SK-N-SH treated with all-trans-retinoic acid at 6 μM for 48 hours (cell line): ENCODE measurements around the gene NOL9.

Experiments used
- ATAC-seq: fragments of 200-7000 bp; cut with Tn5 transposase; 3 replicates; pipeline ENCODE4 v1.9.1; 2020; ENCODE audit warnings: mild to moderate bottlenecking, moderate library complexity
- BACH2 ChIP-seq: fragments of 250-450 bp; sonication (Bioruptor Pico); IDR thresholded peaks from 2 replicates; pipeline ENCODE4 v1.9.0; 2021; ENCODE audit warnings: mild to moderate bottlenecking, borderline replicate concordance
- ESRRG ChIP-seq: fragments of 250-450 bp; sonication (Bioruptor Pico); IDR thresholded peaks from 2 replicates; pipeline ENCODE4 v1.6.1; 2021; ENCODE audit warnings: mild to moderate bottlenecking
- GLIS3 ChIP-seq: fragments of 250-450 bp; sonication (Bioruptor Pico); IDR thresholded peaks from 2 replicates; pipeline ENCODE4 v1.5.0; 2020; ENCODE audit warnings: mild to moderate bottlenecking, moderate library complexity
- ISL1 ChIP-seq: fragments of 250-450 bp; sonication (Bioruptor Pico); IDR thresholded peaks from 2 replicates; pipeline ENCODE4 v2.1.2; 2022; ENCODE audit warnings: mild to moderate bottlenecking, moderate library complexity
- OSR1 ChIP-seq: fragments of 250-450 bp; sonication (Bioruptor Pico); IDR thresholded peaks from 2 replicates; pipeline ENCODE4 v1.8.0; 2022; ENCODE audit warnings: moderate library complexity, mild to moderate bottlenecking, inconsistent platforms
- PPARA ChIP-seq: fragments of 250-450 bp; sonication (Bioruptor Pico); IDR thresholded peaks from 2 replicates; pipeline ENCODE4 v1.5.0; 2020; ENCODE audit warnings: mild to moderate bottlenecking, borderline replicate concordance
- RARB ChIP-seq: fragments of 250-450 bp; sonication (Bioruptor Pico); IDR thresholded peaks from 2 replicates; pipeline ENCODE4 v1.8.0; 2021; ENCODE audit warnings: mild to moderate bottlenecking, moderate library complexity
- SNAI2 ChIP-seq: fragments of 250-450 bp; sonication (Bioruptor Pico); IDR thresholded peaks from 2 replicates; pipeline ENCODE4 v1.5.0; 2020; ENCODE audit warnings: mild to moderate bottlenecking, moderate library complexity
- TCF4 ChIP-seq: fragments of 250-450 bp; sonication (Bioruptor Pico); IDR thresholded peaks from 2 replicates; pipeline ENCODE4 v1.8.0; 2021; ENCODE audit warnings: mild to moderate bottlenecking, moderate library complexity, borderline replicate concordance
- TOX ChIP-seq: fragments of 250-450 bp; sonication (Bioruptor Pico); IDR thresholded peaks from 2 replicates; pipeline ENCODE4 v1.8.0; 2021; ENCODE audit warnings: mild to moderate bottlenecking, moderate library complexity, borderline replicate concordance
- ZC3H10 ChIP-seq: fragments of 250-450 bp; sonication (Bioruptor Pico); IDR thresholded peaks from 2 replicates; pipeline ENCODE4 v1.5.1; 2021; ENCODE audit warnings: mild to moderate bottlenecking, moderate library complexity
- ZFP3 ChIP-seq: fragments of 250-450 bp; sonication (Bioruptor Pico); IDR thresholded peaks from 2 replicates; pipeline ENCODE4 v1.5.0; 2020; ENCODE audit warnings: mild to moderate bottlenecking, moderate library complexity
- ZNF565 ChIP-seq: fragments of 450-650 bp; formaldehyde crosslinking; conservative IDR thresholded peaks from 2 replicates; pipeline ENCODE4 v1.5.0; 2020; ENCODE audit warnings: low read depth, mild to moderate bottlenecking, moderate library complexity
- ZNF8 ChIP-seq: fragments of 450-650 bp; formaldehyde crosslinking; IDR thresholded peaks from 2 replicates; pipeline ENCODE4 v1.5.0; 2020; ENCODE audit warnings: mild to moderate bottlenecking, moderate library complexity
- TF ChIP-seq, protein P1 (sequence below): fragments of 250-450 bp; sonication (Bioruptor Pico); IDR thresholded peaks from 2 replicates; pipeline ENCODE4 v1.5.1; 2020; ENCODE audit warnings: low read depth, mild to moderate bottlenecking, moderate library complexity
- TF ChIP-seq, protein P2 (sequence below): fragments of 250-450 bp; sonication (Bioruptor Pico); IDR thresholded peaks from 2 replicates; pipeline ENCODE4 v1.8.0; 2021; ENCODE audit warnings: low read depth, mild to moderate bottlenecking, moderate library complexity, borderline replicate concordance
- TF ChIP-seq, protein P3 (sequence below): fragments of 250-450 bp; sonication (Bioruptor Pico); IDR thresholded peaks from 2 replicates; pipeline ENCODE4 v1.8.0; 2020; ENCODE audit warnings: mild to moderate bottlenecking, moderate library complexity, borderline replicate concordance
- TF ChIP-seq, protein P4 (sequence below): fragments of 250-450 bp; sonication (Bioruptor Pico); IDR thresholded peaks from 2 replicates; pipeline ENCODE4 v1.5.0; 2020; ENCODE audit warnings: mild to moderate bottlenecking, moderate library complexity
- TF ChIP-seq, protein P5 (sequence below): fragments of 250-450 bp; sonication (Bioruptor Pico); IDR thresholded peaks from 2 replicates; pipeline ENCODE4 v1.5.1; 2021; ENCODE audit warnings: mild to moderate bottlenecking, moderate library complexity

NOL9 gene

DNA sequence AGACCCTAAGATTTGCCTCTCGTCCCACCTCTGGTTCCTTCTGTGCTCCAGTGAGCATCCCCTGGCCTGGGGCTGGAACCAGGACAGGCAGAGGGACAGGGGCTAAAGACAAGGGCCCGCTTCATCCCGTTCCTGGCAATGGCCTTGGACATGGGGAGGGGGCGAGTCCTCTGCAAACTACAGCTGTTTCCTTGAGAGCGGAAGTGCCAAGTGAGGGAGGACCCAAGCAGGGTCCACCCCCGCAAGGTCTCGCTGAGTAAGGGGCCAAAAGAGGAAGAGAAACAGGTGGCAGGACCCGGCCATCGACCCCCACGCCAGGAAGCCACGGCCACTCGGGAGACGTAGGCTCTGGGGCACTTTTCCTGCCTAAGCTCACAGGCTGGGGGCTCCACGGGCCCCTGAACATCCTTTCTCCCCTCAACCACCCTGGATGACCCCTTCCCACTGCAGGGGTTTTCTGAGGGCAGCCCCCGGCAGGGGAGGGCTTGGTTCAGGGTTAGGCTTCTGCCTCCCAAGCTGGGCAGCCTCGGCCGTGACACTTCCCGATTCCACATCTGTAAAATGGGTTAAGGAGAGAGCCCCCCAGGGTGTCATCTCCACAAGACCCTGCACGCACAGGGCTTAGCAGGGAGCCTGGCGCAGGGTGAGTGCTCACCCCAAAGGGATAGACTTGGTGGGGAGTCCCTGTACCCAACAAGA lies 44.9 kb downstream of the NOL9 start:
- TF ChIP-seq ZNF565 (CRISPR knock-in tag) (no peak), ESRRG (CRISPR knock-in tag) (no peak), ZC3H10 (CRISPR knock-in tag) (no peak), PPARA (no peak), ISL1 (CRISPR knock-in tag) (no peak), RARB (CRISPR knock-in tag) (no peak), SNAI2 (CRISPR knock-in tag) (no peak)
- TF ChIP-seq, protein P1, sequence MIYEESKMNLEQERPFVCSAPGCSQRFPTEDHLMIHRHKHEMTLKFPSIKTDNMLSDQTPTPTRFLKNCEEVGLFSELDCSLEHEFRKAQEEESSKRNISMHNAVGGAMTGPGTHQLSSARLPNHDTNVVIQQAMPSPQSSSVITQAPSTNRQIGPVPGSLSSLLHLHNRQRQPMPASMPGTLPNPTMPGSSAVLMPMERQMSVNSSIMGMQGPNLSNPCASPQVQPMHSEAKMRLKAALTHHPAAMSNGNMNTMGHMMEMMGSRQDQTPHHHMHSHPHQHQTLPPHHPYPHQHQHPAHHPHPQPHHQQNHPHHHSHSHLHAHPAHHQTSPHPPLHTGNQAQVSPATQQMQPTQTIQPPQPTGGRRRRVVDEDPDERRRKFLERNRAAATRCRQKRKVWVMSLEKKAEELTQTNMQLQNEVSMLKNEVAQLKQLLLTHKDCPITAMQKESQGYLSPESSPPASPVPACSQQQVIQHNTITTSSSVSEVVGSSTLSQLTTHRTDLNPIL (CRISPR knock-in tag): no peak
- no peak for ATAC-seq

DNA sequence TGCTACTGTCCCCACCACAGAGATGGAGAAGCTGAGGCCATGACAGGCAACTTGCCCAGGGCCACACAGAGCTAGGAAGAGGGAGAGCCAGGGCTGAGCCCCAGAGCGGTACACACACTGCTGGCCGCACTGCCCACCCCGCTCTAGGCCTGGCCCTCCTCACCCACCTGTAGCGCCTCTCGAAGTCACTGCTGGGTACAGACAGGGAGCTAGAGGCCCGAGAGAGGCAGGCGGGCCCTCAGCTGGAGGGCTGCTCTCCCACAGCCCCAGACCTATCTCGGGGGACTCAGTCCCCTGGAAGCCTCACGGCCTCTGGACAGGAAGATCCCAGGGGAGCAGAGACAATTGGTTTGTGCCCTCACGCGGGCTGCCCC lies 45.5 kb downstream of the NOL9 start:
- no peak; the same call in 2 of the 3 replicates for ATAC-seq
- TF ChIP-seq PPARA (no peak), ISL1 (CRISPR knock-in tag) (no peak)
- TF ChIP-seq, protein P2, sequence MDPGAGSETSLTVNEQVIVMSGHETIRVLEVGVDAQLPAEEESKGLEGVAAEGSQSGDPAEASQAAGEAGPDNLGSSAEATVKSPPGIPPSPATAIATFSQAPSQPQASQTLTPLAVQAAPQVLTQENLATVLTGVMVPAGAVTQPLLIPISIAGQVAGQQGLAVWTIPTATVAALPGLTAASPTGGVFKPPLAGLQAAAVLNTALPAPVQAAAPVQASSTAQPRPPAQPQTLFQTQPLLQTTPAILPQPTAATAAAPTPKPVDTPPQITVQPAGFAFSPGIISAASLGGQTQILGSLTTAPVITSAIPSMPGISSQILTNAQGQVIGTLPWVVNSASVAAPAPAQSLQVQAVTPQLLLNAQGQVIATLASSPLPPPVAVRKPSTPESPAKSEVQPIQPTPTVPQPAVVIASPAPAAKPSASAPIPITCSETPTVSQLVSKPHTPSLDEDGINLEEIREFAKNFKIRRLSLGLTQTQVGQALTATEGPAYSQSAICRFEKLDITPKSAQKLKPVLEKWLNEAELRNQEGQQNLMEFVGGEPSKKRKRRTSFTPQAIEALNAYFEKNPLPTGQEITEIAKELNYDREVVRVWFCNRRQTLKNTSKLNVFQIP (CRISPR knock-in tag): no peak

DNA sequence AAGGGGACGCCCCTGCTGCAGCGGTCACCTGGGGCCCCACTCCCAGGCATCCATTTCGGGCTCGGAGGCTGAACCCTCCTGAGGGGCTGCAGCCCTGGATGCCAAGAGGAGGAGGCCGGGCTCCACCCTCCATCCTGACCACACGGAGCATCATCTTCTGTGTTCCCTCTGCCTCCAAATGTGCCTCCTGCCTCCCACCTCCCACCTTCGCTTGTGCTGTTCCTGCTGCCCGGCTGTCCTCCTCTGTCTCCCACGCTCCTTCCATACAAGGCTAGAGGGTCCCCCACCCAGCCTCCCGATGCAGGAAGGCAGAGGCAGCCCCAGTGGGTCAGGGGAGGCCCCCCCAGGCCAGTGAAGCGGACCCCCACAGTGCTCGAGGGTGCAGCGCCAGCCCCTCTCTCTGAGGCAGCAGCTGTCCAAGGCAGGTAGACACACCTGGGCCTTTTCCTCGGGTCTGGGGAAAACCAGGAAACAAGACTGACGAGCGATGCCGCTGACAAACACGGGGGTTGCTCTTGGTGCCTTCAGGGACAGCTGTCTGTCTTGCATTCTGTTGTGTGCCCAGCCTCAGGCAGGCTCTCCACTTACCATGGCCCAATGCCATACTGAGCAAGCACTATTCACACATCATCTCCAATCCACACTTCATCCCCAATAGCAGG lies 46.0 kb downstream of the NOL9 start:
- TF ChIP-seq ZNF8: no peak
- TF ChIP-seq GLIS3 (CRISPR knock-in tag): no peak
- TF ChIP-seq ZC3H10 (CRISPR knock-in tag): no peak
- TF ChIP-seq ISL1 (CRISPR knock-in tag): no peak
- no peak for TF ChIP-seq PPARA
- no peak for TF ChIP-seq RARB (CRISPR knock-in tag)
- TF ChIP-seq, protein P1 (CRISPR knock-in tag): no peak
- ATAC-seq: no peak; the same call in 2 of the 3 replicates

DNA sequence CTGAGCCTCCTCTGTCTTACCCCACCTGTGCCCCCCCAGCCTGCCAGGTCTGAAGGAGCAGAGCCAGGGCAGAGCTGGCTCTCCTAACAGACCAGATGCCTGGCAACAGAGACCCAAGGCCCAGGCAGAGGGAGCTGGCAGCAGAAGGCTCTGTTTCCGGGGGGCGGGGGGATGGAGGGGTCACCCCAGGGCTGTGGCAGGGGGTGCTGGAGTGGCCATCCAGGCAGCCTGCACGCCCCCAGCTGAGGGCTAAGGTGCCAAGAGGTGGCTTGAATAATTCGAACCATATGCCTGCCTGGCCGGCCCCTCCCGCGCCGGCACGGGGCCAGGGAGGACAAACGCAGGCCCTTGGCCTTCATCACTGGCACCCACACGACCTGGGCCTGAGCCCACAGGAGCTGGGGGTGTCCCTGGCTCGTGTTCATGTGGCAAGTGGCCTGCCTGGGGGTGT lies 46.8 kb downstream of the NOL9 start:
- no peak for TF ChIP-seq ISL1 (CRISPR knock-in tag)
- TF ChIP-seq OSR1 (CRISPR knock-in tag): no peak
- no peak for TF ChIP-seq PPARA
- TF ChIP-seq BACH2 (CRISPR knock-in tag): no peak
- 0 out of 2 replicates have a peak, but pooled peaks have one; percentile 68 for TF ChIP-seq TCF4 (CRISPR knock-in tag)
- TF ChIP-seq, protein P3, sequence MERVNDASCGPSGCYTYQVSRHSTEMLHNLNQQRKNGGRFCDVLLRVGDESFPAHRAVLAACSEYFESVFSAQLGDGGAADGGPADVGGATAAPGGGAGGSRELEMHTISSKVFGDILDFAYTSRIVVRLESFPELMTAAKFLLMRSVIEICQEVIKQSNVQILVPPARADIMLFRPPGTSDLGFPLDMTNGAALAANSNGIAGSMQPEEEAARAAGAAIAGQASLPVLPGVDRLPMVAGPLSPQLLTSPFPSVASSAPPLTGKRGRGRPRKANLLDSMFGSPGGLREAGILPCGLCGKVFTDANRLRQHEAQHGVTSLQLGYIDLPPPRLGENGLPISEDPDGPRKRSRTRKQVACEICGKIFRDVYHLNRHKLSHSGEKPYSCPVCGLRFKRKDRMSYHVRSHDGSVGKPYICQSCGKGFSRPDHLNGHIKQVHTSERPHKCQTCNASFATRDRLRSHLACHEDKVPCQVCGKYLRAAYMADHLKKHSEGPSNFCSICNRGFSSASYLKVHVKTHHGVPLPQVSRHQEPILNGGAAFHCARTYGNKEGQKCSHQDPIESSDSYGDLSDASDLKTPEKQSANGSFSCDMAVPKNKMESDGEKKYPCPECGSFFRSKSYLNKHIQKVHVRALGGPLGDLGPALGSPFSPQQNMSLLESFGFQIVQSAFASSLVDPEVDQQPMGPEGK (CRISPR knock-in tag): no peak
- ATAC-seq: peak; percentile 53

DNA sequence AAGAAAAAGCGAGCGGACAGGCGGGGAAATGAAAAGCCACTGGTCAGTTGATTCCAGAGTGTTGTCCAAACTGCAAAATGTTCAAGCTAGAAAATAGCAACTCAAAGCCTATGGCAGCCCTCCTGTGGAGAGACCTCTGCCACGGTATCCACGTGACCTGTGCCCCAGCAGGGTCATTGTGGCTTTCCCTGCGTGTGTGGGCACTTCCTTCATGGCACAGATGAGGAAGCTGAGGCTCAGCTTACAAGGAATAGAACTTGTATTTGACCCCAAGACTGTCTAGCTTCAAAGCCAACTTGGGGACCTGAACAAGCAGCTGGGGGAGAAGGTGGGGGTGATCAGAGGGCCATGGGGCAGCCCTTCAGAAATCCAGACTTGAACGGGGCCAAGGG lies 47.3 kb downstream of the NOL9 start:
- ATAC-seq: no peak
- TF ChIP-seq BACH2 (CRISPR knock-in tag) (no peak), OSR1 (CRISPR knock-in tag) (no peak), ZNF565 (CRISPR knock-in tag) (no peak), TOX (no peak), RARB (CRISPR knock-in tag) (no peak), ZC3H10 (CRISPR knock-in tag) (no peak), ISL1 (CRISPR knock-in tag) (no peak), ESRRG (CRISPR knock-in tag) (no peak), ZFP3 (CRISPR knock-in tag) (no peak), GLIS3 (CRISPR knock-in tag) (no peak), TCF4 (CRISPR knock-in tag) (no peak)
- TF ChIP-seq, protein P3 (CRISPR knock-in tag): no peak
- TF ChIP-seq, protein P4, sequence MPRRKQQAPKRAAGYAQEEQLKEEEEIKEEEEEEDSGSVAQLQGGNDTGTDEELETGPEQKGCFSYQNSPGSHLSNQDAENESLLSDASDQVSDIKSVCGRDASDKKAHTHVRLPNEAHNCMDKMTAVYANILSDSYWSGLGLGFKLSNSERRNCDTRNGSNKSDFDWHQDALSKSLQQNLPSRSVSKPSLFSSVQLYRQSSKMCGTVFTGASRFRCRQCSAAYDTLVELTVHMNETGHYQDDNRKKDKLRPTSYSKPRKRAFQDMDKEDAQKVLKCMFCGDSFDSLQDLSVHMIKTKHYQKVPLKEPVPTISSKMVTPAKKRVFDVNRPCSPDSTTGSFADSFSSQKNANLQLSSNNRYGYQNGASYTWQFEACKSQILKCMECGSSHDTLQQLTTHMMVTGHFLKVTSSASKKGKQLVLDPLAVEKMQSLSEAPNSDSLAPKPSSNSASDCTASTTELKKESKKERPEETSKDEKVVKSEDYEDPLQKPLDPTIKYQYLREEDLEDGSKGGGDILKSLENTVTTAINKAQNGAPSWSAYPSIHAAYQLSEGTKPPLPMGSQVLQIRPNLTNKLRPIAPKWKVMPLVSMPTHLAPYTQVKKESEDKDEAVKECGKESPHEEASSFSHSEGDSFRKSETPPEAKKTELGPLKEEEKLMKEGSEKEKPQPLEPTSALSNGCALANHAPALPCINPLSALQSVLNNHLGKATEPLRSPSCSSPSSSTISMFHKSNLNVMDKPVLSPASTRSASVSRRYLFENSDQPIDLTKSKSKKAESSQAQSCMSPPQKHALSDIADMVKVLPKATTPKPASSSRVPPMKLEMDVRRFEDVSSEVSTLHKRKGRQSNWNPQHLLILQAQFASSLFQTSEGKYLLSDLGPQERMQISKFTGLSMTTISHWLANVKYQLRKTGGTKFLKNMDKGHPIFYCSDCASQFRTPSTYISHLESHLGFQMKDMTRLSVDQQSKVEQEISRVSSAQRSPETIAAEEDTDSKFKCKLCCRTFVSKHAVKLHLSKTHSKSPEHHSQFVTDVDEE (CRISPR knock-in tag): no peak
- TF ChIP-seq, protein P5, sequence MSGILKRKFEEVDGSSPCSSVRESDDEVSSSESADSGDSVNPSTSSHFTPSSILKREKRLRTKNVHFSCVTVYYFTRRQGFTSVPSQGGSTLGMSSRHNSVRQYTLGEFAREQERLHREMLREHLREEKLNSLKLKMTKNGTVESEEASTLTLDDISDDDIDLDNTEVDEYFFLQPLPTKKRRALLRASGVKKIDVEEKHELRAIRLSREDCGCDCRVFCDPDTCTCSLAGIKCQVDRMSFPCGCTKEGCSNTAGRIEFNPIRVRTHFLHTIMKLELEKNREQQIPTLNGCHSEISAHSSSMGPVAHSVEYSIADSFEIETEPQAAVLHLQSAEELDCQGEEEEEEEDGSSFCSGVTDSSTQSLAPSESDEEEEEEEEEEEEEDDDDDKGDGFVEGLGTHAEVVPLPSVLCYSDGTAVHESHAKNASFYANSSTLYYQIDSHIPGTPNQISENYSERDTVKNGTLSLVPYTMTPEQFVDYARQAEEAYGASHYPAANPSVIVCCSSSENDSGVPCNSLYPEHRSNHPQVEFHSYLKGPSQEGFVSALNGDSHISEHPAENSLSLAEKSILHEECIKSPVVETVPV (CRISPR knock-in tag): no peak
